T1000 (cell line): ENCODE data around the gene SORCS2.

Experiments used
- DNase-seq: peaks from one replicate; lab custom pipeline; 2025; ENCODE audit warnings: mixed read lengths; lab: John Stamatoyannopoulos, UW

SORCS2 gene

DNA sequence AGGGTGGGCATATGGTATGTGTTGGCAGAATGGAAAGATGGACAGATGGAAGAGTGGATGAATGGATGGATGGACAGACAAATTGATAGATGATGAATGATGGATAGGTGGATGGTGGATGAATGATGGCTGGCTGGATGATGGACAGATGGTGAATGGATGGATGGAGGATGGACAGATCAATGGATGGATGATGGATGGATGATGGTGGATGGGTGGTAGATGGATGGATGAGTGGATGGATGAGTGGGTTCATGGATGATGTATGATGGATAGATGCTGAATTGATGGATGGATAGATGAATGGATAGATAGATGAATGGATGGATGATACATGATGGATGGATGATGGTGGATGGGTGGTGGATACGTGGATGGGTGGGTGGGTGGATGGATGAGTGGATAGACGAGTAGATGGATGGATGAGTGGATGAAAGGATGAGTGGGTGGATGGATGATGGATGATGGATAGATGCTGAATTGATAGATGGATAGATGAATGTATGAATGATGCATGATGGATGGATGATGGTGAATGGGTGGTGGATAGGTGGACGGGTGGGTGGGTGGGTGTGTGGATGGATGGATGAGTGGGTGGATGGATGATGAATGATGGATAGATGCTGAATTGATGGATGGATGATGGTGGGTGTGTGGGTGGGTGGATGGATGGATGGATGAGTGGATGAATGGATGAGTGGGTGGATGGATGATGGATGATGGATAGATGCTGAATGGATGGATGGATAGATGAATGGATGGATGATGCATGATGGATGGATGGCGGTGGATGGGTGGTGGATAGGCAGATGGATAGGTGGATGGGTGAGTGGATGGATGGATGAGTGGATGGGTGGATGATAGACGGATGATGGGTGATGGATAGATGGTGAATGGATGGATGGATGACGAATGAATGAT is 497.7 kb downstream of the SORCS2 start:
- DNase-seq: no peak

DNA sequence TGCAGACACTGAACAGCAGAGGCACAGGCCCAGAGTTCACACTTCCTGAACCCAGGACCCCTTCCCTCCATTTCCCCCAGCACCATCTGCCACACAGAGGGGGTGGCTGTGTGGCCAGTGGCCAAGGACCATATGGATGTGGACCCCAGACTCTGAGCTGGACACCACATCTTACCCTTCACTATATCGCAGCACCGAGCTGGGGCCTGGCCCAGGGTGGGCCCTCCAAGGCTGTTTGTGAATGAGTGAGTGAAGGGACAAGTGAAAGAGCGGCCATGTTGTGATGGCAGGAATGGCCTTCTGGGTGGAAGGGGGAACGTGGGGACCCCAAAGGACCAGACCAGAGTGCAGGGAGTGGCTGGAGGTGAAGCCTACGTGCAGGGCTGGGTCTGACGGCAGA is 498.7 kb downstream of the SORCS2 start:
- no peak for DNase-seq

DNA sequence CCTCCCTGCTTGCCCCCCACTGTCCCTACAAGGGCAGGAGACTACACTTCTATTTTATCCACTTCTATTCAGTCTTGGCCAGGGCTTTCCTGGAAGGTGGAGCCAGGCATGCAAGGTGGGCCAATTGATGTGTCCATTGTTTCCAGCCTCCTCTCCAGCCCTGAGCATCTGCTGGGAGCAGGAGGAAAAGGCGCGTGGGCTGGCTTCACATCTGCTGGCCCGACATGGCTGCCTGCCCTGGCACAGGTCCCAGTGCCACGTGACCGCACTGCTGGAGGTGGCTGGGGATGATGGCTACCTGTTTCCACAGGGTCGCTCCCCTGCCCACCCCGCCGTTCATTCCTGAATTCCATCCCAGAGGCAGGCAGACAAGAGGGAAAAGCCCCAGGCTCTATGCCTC is 499.6 kb downstream of the SORCS2 start:
- no peak for DNase-seq

DNA sequence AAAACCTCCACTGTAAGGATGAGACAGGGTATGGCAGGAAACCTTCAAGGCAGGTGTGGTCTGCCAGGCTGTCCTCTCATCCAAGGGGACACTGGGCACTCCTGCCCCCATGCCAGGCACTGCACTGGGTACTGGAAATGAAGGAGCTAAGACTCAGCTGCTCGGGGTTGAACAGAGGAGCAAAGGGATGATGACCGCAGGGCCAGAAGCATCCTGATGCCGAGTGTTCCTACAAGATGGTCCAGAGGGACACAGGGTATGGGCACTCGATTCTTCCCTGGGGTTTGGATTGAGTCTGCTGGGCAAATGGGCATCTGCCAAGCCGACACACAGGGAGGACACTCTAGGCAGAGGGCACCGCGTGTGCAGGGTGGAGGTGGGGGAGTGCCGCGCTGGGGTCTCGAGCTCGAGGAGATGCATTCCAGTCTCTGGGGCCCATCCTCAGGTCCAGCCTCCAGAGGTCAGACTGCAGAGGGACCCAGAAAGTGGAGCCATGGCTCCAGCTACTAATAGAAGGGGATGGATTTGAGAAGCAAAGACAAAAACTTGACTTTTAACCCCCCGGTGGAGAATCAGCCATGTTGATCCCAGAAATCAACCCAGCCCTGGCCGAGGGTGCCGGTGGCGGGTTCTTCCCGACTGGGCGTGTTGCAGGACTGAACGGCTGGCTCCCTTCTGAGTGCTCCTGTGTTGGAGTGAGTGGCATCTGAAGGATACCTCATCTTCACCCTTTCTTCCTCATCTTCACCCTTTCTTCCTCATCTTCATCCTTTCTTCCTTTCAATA is 500.3 kb downstream of the SORCS2 start:
- no peak for DNase-seq

DNA sequence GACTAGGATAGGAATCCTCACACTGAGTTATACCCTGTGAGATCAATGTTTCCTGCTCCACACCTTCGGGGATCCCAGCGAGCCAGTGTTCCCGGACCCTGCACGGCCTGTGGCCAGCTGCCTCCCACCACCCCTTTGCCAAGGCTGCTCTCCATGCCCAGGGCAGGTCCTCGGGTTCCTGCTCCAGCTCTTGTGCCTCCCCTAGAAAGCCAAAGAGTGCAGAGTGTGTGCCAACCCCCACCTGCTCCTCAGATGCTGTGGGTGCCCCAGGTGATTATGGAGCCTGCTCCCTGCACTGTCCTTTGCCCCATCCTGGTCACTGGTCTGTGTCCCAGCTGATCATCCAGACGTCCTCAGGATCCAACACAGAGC is 500.9 kb downstream of the SORCS2 start:
- DNase-seq: no peak

DNA sequence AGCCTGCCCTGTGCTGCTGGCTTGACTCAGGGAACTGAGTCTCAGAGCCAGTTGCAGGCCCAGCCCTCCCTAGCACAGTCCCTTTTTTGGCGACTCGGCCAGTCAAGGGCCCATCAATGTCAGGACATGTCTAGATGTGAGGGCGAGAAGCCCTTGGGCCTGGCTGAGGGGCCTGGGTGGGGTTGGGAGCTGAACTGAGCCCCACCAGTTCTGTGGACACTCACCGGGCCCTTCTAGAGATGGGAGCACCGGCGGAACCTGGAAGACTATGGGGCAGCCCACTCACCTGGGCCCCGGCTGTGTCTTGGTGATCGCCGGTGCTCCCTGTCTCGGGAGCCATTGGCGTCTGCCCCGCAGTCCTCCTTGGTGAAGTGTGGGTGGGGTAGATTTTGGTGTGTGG is 501.4 kb downstream of the SORCS2 start:
- DNase-seq: no peak

DNA sequence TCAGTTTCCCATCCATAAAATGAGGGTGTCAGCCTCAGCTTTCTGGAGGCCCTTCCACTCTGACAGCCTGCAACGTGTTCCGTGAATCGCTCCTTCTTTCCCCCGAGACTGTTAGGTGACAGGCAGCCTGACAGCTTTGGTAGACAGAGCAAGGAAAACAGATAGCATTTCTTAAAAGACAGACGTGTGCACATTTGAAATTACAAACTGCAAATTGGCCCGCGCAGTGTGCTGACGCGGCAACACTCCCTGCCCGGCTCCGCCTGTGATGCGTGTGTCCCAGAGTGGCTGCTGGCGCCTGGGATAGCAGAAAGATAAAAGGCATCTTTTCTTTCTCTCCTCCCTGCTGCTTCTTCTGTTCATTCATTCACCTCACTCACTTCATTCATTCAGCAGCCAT is 502.0 kb downstream of the SORCS2 start:
- no peak for DNase-seq

DNA sequence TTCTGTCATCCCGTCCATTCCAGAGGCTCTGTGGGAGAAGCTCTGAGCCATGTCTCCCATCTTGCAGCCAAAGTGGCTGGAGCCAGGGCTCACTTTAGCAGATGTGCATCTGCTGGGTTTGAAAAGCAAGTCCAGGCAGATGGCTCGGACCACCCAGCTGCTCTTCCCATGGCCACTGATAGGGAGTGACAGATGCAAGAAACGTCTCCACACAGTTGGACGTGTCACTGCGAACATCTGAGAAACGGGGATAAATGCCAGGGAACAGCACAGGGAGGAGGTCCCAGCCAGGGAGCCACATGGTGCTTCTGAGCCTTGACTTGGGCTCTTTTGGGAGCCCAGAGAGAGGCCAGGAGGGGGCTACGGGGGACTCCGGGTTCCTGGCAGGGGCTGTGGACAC is 505.0 kb downstream of the SORCS2 start:
- DNase-seq: no peak

DNA sequence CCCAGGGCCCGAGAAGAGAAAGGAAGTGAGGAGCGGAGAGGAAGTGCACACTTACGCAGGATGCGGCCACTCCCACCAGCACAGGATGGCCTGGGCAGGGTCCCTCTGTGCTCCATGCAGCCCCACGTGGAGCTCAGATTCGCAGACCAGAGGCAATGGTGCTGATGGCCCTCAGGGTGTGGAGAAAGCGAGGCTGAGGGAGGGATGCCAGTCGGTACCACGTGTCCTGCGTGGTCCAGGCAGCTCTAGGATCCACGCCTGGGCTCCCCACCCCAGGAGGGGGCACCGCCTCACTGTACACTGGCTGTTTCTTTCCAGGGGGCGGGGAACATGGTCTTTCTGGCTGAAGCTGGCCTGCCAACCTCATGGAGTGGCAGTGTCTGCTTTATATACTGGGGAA is 505.5 kb downstream of the SORCS2 start:
- no peak for DNase-seq

DNA sequence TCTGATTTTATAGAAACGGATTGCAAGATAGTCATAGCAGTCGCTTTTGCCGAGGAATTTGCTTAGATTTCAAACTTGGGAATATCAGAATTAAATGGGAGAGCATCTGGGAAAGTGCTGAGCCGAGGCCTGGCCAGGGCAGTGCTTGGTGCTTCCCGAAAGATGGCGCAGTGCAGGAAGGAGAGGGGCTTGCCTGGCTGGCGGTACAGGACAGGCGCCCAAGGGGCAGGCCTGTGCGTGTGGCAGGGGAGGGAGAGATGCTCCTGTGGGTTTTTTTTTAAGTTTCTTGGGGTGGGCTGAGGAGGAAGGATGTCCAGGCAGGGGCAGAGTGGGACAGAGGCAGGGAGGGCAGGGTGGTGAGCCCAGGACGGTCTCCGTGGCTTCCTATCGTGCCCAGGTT is 506.2 kb downstream of the SORCS2 start:
- DNase-seq: no peak

DNA sequence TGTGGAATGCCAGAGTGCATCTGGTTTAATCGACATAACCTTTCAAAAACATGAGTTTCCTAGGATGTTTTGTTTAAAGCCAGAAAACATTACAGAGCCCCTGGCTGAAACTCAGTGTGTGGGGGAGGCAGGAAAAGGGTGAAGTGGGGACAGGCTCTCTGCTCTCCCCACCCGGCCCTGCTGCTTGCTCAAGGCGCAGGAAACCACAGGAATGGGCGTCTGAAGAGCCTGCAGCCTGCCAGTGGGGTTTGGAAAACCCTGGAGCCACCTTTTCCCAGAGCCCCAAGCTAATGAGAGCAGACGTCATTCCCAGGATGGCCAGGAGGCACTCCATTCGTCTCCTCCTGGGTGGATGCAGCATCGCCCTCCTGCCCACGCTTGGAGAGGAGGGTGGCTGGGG is 506.7 kb downstream of the SORCS2 start:
- no peak for DNase-seq

DNA sequence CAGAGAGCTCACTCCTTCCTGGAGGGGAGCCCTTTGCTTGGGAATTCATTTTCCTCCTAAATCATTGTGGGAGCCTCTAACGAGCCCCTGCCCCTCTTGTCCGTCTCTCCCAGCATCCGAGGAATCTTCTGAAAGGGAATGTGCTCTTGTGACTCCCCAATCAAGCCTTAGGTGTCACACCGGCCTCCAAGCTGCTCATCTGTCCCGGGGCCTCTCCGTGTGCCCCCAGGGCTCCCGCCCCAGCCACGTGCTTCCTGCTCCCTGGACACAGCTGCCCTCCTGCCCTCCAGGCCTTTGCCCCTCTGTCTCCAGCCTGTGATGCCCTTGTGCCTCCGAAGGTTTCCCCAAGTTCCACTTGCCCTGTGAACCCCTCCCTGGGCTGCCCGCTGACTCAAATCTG is 507.5 kb downstream of the SORCS2 start:
- no peak for DNase-seq

DNA sequence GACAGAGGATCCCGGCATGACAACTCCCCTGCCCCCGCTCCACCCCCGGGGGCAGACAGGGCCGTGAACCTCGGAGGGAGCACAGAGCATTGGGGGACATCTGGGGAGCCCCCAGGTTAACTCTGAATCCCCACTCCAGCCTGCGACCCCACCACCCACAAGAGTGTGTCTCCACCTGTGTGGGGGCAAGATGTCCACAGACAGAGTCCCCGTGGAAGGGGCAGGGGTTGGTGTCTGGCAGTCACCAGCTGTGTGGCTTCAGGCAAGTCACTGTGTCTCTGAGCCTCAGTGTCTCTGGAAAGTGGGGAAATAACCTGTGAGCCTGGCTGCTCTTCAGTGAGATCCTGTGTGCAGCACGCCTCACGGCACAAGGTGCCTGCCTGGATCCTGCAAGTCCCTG is 508.3 kb downstream of the SORCS2 start:
- no peak for DNase-seq

DNA sequence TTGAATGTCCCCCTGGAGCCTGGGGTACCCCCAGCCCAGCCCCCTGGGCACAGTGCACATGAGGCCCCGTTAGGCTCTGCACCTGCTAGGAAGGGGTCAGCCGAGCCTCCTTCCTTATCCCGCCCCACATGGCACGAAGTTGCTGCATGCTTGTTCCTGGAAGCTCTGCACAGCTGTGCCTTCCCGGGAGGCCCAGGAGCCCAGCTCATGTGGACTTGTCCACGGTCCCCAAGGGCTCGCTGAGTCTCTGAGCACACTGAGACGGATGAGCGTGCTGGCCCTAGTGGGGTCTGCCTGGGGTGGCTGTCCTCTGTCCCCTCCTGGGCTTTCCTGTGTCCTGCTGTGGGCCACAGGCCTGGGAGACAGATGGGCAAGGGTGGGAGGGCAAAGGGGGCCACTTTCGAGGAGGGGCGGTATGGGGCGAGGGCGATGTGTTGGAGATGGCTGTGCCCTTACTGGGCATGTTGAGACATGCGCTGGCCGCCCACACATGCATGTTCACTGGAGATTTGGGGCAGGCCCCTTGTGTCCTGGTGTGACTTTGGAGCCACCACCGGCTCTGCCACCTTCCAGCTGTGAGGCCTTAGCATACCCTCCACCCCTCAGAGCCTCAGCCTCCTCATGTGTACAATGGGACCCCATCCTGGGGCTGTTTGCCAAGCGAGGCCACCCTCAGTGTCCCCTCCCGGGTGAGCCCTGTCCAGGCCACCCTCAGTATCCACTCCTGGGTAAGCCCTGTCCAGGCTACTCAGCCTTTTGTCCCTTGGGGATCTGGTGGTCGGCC is 509.7 kb downstream of the SORCS2 start:
- DNase-seq: no peak

DNA sequence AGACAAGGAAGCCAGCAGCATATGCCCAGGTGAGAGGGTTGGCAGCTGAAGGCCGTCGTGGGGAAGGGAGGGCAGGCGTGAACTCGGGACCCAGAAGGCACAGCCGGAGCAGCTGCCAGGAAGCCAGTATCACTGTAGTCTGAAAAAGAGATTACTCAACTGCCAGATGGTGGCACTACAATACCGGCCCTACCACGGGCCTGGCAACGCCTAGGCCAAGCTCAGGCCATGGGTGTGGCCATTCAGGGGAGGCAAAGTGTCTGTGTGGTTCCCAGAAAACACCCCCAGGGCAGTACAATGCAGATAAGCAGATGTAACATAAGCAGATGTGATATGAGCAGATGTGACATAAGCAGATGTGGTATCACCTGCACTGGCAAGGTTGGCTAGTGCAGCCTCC is 511.4 kb downstream of the SORCS2 start:
- DNase-seq: no peak

DNA sequence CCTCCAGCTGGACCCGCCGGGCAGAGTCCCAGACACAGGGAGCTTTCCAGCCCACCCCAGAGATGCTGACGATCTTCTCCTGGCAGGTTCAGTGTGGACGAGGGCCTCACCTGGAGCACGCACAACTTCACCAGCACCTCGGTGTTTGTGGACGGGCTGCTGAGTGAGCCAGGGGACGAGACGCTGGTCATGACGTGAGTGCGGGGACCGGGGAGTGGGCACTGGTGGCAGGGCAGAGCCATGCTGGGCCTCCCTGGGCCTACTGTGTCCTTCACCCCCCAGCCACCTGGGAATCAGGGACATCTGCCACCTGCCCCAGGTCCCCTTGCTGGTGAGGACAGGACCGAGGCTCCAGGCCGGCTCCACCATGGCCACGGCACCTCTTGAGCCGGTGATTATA is 511.8 kb downstream of the SORCS2 start:
- no peak for DNase-seq

DNA sequence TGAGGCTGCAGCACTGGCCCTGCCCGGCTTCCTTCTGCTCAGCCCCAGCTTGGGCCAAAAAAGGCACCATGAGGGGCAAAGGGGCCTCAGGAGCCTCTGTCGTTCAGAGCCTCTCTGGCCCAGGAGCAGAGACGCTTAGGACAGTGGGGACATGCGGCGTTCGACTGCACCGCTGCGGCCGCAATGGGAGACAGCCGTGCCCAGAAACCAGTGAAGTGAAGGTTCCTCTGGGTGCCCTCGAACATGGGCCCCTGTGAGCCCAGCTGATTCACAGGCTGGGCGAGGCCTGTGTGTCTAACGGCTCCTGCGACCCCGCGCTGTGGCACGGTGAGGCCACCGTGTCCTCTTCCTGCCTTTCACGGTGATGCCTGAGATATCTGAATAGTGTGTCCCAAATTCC is 512.3 kb downstream of the SORCS2 start:
- DNase-seq: no peak

DNA sequence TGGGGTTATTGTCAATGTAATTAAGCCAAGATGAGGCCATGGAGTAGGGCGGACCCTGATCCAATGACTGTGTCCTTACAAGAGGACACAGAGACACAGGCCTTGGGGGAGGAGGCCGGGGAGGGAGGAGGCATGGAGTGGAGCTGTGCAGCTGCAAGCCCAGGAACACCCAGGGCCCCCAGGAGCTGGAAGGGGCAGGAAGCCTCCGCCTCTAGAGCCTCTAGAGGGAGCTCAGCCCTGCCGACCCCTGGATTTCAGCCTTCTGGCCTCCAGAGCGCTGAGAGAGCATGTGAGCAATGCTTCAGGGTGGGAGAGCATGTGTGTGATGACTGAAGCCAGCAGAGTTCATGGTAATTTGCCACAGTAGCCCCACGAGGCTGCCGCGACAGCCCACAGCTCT is 512.7 kb downstream of the SORCS2 start:
- no peak for DNase-seq

DNA sequence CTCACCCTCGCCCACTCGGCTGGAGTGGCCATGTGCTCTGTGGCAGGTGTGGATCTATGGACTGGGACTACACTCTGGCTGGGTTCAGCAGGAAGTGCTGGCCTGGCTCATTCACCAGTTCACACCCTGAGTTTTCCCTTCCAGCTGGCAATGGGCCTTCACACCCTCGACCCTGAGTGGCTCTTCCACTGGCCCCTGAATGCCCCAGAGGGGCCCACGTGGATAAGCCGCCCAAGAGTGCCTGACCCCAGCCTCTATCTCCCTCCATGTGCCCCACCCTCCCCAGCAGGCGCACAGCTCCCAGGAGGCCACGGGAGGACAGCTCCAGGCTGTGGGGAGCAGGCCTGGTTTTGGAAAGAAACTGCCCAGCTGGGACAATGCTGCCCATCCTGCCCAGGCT is 513.3 kb downstream of the SORCS2 start:
- no peak for DNase-seq

DNA sequence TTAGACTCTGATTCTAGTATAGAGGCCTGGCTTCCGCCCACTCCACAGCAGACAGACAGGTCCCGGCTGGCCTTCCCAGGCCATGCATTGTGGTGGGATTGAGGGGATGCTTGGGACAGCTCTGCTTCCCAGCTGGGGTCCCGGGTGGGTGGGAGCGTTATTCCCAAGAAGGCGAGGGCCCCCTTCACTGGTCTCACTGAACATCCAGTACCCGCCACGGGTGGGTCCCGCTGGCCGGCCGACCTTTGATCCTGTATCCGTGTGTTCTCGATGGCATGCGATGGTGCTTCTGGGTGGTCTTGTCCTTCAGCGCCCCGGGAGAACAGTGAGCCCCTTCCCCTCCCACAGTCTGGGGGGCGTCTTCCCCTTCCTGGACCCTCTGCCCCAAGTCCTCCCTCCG is 515.9 kb downstream of the SORCS2 start:
- DNase-seq: no peak

DNA sequence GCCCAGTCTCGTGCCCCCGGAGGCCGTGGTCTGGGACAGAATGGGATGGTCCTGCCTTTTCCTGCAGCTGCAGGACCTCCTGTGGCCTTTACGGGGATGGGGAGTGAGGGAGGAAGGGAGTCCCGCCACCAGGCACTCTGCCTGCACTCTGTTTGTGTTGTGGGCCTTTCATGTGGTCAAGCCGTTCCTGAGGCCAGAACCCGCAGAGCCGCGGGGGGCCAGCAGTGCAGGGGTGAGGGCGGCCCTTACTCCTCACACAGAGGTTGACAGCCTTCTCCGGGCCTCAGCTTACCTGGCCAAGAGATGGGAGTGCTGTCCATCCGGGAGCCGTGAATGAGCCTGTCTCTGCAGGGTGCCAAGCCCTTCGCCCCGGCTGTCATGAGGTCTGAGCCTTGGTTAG is 516.6 kb downstream of the SORCS2 start:
- no peak for DNase-seq

DNA sequence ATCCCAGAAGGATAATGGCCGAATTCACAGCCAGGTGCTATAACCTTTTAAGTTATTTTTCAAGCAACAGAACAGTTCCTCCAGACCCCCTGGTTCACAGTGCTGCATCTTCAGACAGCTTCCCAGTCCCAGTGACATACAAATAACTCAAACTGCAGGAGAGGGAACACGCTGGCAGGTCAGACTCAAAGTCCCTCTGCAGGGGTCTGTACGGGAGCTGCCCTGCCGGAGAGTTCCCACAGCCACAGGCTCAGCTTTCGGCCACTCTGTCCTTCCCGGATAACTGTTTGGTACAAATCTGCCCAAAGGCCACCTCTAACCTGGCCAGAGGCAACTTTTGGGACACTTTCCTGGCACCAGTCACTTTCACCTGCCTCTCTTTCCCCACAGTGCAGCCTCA is 517.1 kb downstream of the SORCS2 start:
- no peak for DNase-seq

DNA sequence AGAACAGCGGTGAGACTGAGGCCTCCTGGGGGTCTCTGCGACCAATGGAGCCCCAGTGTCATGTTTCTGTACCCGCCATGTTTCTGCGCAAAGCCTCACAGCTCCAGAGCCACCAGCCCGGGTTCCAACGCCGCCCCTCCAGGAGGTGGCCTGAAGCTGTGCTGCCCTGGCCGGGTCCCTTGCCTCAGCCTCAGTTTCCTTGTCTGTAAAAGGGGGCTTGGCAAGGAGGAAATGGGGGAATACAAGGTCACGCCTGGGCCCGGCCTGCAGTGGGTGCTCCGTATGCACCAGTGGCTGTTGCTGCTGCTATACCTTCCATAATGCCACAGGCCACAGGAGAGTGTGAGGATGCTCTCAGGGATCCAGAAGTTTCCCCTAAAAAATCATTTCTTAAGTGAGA is 517.8 kb downstream of the SORCS2 start:
- DNase-seq: no peak
